Stimulated activated CD8-positive, alpha-beta memory T cell treated with anti-CD3 and anti-CD28 coated beads, Interleukin-4, amount 100 ng/mL, for 4 hours (primary cell): ENCODE measurements around the gene RBBP8.
"Not testable (repeated sequence)": the region's sequence is repeated elsewhere in the genome, so short reads cannot be mapped to it uniquely, and the experiment has no call there.

Source experiments
- DNase-seq, 2 donors: peaks; one replicate each; pipeline ENCODE4 v3.0.0-alpha.2; 2020; ENCODE audit warnings: low read depth in 2 of 2, low spot score in 1 of 2

RBBP8 gene

GRCh38 chr18:22939649-22940048 lies 6.5 kb downstream of the RBBP8 start:
- DNase-seq = no peak

GRCh38 chr18:22943847-22944246 lies 10.7 kb downstream of the RBBP8 start:
- no peak for DNase-seq

GRCh38 chr18:22946217-22946616 lies 13.1 kb downstream of the RBBP8 start:
- no peak for DNase-seq

GRCh38 chr18:22946846-22947245 lies 13.7 kb downstream of the RBBP8 start:
- no peak for DNase-seq

- no peak for DNase-seq
Observed at GRCh38 chr18:22951823-22952222, 18.7 kb downstream of the RBBP8 start.

GRCh38 chr18:22952525-22952924 lies 19.4 kb downstream of the RBBP8 start:
- DNase-seq = no peak

GRCh38 chr18:22953982-22954381 lies 20.9 kb downstream of the RBBP8 start:
- DNase-seq = not testable (repeated sequence)

GRCh38 chr18:22956226-22956625 lies 23.1 kb downstream of the RBBP8 start:
- DNase-seq = no peak

GRCh38 chr18:22961156-22961555 lies 28.0 kb downstream of the RBBP8 start:
- no peak for DNase-seq

- no peak for DNase-seq
Observed at GRCh38 chr18:22962004-22962403, 28.9 kb downstream of the RBBP8 start.

GRCh38 chr18:22964116-22964515 lies 31.0 kb downstream of the RBBP8 start:
- no peak for DNase-seq

GRCh38 chr18:22964722-22965121 lies 31.6 kb downstream of the RBBP8 start:
- DNase-seq = no peak

GRCh38 chr18:22971038-22971437 lies 37.9 kb downstream of the RBBP8 start:
- no peak for DNase-seq

GRCh38 chr18:22974001-22974400 lies 40.9 kb downstream of the RBBP8 start:
- DNase-seq = no peak

- DNase-seq = no peak
Observed at GRCh38 chr18:22974707-22975106, 41.6 kb downstream of the RBBP8 start.

GRCh38 chr18:22975508-22975907 lies 42.4 kb downstream of the RBBP8 start:
- no peak for DNase-seq

- no peak for DNase-seq
Observed at GRCh38 chr18:22977847-22978701, 44.9 kb downstream of the RBBP8 start.

- DNase-seq = no peak
Observed at GRCh38 chr18:22980394-22980793, 47.3 kb downstream of the RBBP8 start.

GRCh38 chr18:22981274-22982133 lies 48.4 kb downstream of the RBBP8 start:
- DNase-seq = no peak

- DNase-seq = no peak
Observed at GRCh38 chr18:22983175-22983574, 50.0 kb downstream of the RBBP8 start.

- no peak for DNase-seq
Observed at GRCh38 chr18:22985250-22985649, 52.1 kb downstream of the RBBP8 start.

GRCh38 chr18:22987547-22988189 lies 54.5 kb downstream of the RBBP8 start:
- DNase-seq = no peak
